Thoracic aorta (tissue), 2 donors: ENCODE results near the gene SMPX. TPM values are rescaled to one million over a fixed set of nuclear protein-coding genes. Genes with fewer than 3 reads are reported as not detected.

ENCODE experiments used
- ATAC-seq: fragments of 150-250 bp; one replicate; pipeline ENCODE4 v1.8.0; 2017; ENCODE audit warnings: low read depth; ENCODE audit not compliant: insufficient number of reproducible peaks, low FRiP score
- DNase-seq: peaks from one replicate; pipeline ENCODE4 v3.0.0-alpha.2; 2020; ENCODE audit warnings: low spot score
- H3K27ac ChIP-seq, 2 donors: fragments of 200-600 bp; sonication (generic); 1 replicate in 1 of 2; 2 replicates in 1 of 2; pipeline ENCODE4 v1.5.1; 2016; ENCODE audit warnings: mild to moderate bottlenecking in 2 of 2, moderate library complexity in 2 of 2
- H3K27me3 ChIP-seq: fragments of 200-600 bp; sonication (generic); replicated peaks from 2 replicates; pipeline ENCODE4 v1.6.0; 2016; ENCODE audit warnings: mild to moderate bottlenecking; ENCODE audit not compliant: insufficient read depth
- H3K36me3 ChIP-seq: fragments of 200-600 bp; sonication (generic); one replicate; pipeline ENCODE4 v1.5.1; 2016
- H3K4me1 ChIP-seq, 2 donors: fragments of 200-600 bp; sonication (generic); 1 replicate in 1 of 2; 2 replicates in 1 of 2; pipeline versions ENCODE4 v1.5.1 to v1.6.0; 2016; ENCODE audit warnings: low read depth in 2 of 2, mild to moderate bottlenecking in 1 of 2; ENCODE audit not compliant: control insufficient read depth in 1 of 2
- H3K4me3 ChIP-seq: fragments of 200-600 bp; sonication (generic); 2 replicates; pipeline ENCODE4 v1.5.1; 2016; ENCODE audit warnings: mild to moderate bottlenecking
- H3K9me3 ChIP-seq: fragments of 200-600 bp; sonication (generic); 2 replicates; pipeline ENCODE4 v1.5.1; 2016
- total RNA-seq, 2 donors: library from RNA; depleted of rRNA; stranded (reverse); fragments of >200 nt; gene quantifications; one replicate each; pipeline versions ENCODE4 v1.1.0 to v1.2.3, GENCODE V29; 2016
- TF ChIP-seq, protein P1 (sequence below): fragments of 200-600 bp; sonication (generic); IDR thresholded peaks from one replicate; pipeline ENCODE4 v1.5.1; 2019; ENCODE audit warnings: antibody characterized with exemption

Gene SMPX
- total RNA-seq, 2 donors from 2014 or later = 10.4 TPM; not detected in 1

DNA sequence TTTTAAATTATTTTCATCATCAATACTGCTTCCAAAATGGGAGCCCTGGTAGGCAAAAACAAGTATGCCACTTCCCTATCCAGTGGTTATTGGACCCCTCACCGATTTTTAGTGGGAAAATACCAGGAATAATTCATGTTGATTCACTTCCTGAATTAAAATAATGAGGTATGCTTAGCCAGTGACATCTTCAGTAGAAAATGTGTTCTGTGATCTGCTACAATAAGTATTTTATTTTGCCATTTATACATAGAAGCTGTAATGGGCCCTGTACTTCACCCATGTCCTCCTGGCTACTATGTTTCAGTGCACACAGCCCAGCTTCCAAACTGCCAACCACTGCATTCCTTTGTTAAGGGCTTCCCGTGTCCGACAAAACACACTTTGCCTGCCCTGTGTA lies 58.8 kb downstream of the SMPX start:
- Histone ChIP-seq H3K27me3 (no peaks in the 10 kb centered on the region), H3K4me1 (no peaks in the 10 kb centered on the region), H3K27ac (no peak overlapping the region), H3K4me3 (no peak overlapping the region), H3K36me3 (no peaks in the 10 kb centered on the region), H3K9me3 (no peaks in the 10 kb centered on the region)
- no peak for DNase-seq
- ATAC-seq = no peak
- TF ChIP-seq, protein P1, sequence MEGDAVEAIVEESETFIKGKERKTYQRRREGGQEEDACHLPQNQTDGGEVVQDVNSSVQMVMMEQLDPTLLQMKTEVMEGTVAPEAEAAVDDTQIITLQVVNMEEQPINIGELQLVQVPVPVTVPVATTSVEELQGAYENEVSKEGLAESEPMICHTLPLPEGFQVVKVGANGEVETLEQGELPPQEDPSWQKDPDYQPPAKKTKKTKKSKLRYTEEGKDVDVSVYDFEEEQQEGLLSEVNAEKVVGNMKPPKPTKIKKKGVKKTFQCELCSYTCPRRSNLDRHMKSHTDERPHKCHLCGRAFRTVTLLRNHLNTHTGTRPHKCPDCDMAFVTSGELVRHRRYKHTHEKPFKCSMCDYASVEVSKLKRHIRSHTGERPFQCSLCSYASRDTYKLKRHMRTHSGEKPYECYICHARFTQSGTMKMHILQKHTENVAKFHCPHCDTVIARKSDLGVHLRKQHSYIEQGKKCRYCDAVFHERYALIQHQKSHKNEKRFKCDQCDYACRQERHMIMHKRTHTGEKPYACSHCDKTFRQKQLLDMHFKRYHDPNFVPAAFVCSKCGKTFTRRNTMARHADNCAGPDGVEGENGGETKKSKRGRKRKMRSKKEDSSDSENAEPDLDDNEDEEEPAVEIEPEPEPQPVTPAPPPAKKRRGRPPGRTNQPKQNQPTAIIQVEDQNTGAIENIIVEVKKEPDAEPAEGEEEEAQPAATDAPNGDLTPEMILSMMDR = no peak

GRCh38 chrX:21698272-21698671 lies 59.6 kb downstream of the SMPX start:
- H3K4me3 ChIP-seq = no peak overlapping the region
- no peak for ATAC-seq

GRCh38 chrX:21691512-21692018 lies 66.4 kb downstream of the SMPX start:
- Histone ChIP-seq H3K36me3 (no peaks in the 10 kb centered on the region), H3K27ac (no peak overlapping the region), H3K4me1 (no peaks in the 10 kb centered on the region), H3K4me3 (no peak overlapping the region), H3K9me3 (no peaks in the 10 kb centered on the region), H3K27me3 (no peaks in the 10 kb centered on the region)
- TF ChIP-seq, protein P1 = no peak
- DNase-seq (no peak), ATAC-seq (no peak)

More at GRCh38 chrX:21698272-21698671, 59.6 kb downstream of the SMPX start:
- TF ChIP-seq, protein P1 = no peak
- Histone ChIP-seq H3K27ac (no peak overlapping the region), H3K9me3 (no peaks in the 10 kb centered on the region), H3K4me1 (no peaks in the 10 kb centered on the region), H3K36me3 (no peaks in the 10 kb centered on the region), H3K27me3 (no peaks in the 10 kb centered on the region)
- DNase-seq = no peak

- Histone ChIP-seq H3K4me3 (no peak overlapping the region), H3K4me1 (no peaks in the 10 kb centered on the region), H3K27ac (no peak overlapping the region), H3K9me3 (no peaks in the 10 kb centered on the region), H3K36me3 (no peaks in the 10 kb centered on the region), H3K27me3 (no peaks in the 10 kb centered on the region)
- TF ChIP-seq, protein P1 = no peak
- ATAC-seq (no peak), DNase-seq (no peak)
These were observed 74.0 kb downstream of the SMPX start for GRCh38 chrX:21683941-21684340.

DNA sequence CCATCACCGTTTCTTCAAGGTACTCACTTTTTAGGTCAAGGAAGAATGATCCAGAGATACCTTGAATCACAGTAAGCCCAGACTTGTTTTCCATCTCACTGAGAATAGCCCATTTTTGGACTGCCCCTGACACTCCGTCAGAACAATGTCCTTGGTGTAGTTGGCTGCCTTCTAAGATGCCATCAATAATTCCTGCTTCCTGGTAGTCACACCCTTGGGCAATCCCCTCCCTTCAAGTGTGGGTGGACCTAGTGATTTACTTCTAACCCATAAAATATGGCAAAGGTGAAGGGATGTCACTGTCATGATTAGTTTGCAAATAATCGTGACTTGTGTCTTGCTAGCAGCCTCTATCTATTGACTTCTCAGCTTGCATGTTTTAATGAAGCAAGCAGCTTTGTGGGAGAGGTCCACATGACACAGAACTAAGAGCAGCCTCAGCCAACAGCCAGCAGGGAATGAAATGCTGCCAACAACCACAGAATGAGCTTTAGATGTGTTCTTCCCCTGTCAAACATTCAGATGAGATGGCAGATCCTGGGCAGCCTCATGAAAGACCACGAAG lies 79.8 kb downstream of the SMPX start:
- no peak overlapping the region for H3K27ac ChIP-seq

More for the DNA sequence above, 79.8 kb downstream of the SMPX start:
- ATAC-seq (no peak), DNase-seq (no peak)
- no peaks in the 10 kb centered on the region for H3K4me1 ChIP-seq
- H3K27me3 ChIP-seq = no peaks in the 10 kb centered on the region
- no peaks in the 10 kb centered on the region for H3K9me3 ChIP-seq
- no peaks in the 10 kb centered on the region for H3K36me3 ChIP-seq
- TF ChIP-seq, protein P1 = no peak
- no peak overlapping the region for H3K4me3 ChIP-seq
